NCI-H1436 (cell line): ENCODE data around the gene SSBP3.

Experiments used
- DNase-seq: peaks from one replicate; lab custom pipeline; 2025; lab: John Stamatoyannopoulos, UW

The SSBP3 gene

DNA sequence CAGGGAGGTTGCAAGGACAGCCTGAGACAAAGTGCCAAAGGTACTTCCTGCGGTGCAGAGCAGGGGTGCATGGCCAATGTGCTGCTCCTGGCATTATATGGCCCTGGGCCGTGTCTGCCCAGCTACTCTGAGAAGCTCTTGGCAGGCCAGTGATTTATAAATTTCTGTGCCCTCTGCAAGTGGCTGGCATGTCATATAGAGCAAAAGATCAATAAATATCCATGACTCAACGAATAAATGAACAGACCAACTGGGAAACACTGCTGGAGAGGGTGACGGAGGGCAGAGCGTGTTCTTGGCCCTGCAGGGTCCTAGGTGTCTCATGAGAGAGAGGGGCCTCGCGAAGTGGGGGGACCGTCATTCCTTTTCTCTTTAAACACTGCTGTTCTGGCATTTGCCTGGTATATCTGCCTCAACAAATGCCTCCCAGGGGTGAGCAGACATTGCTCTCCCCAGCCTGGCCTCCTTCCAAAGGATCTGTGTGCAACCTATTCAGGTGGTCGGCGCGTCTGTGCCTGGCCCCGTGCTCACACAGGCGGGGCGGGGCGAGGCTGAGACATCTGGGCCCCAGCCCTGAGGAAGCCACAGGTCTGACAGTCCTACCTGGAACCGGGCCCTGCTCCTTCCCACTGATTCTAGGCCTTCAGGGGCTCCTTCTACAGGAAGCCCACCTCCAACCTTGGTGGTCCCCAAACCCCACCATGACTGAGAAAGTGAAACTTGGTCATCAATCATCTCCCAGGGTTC lies 123.9 kb downstream of the SSBP3 start:
- no peak for DNase-seq

DNA sequence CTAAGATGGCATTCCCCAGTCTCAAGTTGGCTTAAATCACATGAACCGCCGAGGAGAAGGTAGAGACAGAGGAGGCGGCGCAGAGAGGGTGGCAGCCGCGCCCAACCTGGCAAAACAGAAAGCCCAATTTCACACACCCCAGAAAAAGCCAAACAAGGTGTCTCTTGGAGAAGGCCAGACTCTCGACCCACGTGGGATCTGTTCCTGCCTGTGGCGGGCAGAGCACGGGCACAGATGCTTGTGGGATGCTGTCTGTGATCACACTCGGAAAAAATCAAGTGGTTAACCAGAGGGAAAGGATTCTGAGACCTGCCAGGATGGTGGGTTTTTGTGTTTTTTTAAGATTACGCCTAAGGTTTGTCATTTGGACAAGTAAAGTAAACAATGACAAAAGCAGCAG lies 125.5 kb downstream of the SSBP3 start:
- DNase-seq = no peak

DNA sequence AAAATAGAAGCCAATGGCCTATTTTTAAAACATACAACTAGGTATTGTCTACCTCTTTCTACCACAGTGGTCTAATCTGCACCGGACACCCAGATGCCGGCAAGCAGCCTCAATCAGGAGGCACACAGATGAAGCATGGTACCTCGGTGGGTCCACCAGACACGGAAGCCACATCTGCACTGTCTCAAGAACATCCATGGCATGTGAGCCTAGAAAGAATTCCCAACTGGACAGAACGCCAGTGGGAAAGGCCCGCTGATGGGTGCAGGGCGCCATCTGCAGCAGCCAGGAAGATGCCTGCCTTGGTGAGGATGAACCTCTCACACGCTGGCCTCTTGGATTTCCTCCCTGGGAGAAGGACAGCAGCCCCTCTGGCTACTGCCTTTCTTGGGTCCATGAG lies 126.7 kb downstream of the SSBP3 start:
- DNase-seq = no peak

DNA sequence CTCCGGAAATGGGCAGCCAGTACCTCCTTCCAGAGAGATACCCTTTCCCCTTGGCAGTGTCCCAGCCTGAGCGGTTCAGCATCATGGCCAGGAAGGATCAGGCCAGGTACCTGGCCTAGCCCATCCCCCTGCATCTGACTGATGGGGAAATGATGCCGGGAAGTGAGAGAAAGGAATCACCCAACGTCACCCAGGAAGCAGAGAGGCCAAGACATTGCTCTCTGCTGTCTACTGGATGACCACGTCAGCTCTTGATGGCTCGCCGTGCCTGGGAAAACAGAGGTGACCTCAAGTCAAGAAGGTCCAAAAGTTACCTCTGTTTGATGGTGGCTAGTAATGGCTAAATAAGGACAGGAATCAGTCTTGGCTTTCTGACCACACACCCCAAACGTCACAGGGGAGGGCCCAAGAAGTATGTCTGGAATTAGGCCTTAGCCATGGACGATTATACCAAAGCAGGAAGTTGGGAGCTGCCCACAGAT lies 127.2 kb downstream of the SSBP3 start:
- DNase-seq = no peak

DNA sequence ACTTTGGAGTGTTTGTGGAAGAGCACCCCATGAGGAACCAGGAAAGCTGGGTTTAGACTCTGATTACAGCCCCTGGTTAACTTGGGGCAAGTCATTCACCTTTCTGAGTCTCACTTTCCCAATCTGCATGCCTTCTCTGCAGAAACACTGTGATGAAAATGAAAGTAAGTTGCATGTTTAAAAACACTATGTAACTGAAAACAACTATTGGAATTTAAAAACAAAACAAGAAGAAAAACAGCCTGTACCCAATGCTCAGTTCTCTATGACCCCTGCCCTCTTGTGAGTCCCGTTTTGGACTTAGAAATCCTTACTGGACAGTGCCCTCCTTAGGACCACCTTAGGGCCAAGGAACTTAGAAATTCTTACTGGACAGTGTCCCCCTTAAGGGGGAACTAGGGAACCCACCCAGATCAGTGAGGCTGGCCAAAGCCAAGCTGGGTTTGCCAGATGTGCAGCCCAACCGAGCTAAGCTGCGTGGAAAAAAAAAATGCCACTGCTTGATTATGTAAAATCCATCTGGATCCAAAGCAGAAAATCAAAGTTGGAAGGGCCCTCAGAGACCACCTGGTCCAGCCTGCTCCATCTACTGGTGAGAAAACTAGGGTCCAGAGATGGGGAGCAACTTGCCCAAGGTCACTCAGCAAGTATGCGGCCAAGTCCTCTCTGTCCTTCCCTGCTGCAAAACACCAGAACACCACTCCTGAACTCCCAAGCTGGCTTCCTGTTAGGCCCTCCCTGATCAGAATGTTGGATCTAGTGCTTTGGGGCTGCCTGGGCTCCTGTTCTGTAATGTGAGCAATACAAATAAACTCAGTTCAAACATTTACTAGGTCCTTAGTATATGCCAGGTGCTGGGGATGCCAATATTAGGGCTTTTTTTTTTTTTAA lies 128.5 kb downstream of the SSBP3 start:
- DNase-seq = no peak

DNA sequence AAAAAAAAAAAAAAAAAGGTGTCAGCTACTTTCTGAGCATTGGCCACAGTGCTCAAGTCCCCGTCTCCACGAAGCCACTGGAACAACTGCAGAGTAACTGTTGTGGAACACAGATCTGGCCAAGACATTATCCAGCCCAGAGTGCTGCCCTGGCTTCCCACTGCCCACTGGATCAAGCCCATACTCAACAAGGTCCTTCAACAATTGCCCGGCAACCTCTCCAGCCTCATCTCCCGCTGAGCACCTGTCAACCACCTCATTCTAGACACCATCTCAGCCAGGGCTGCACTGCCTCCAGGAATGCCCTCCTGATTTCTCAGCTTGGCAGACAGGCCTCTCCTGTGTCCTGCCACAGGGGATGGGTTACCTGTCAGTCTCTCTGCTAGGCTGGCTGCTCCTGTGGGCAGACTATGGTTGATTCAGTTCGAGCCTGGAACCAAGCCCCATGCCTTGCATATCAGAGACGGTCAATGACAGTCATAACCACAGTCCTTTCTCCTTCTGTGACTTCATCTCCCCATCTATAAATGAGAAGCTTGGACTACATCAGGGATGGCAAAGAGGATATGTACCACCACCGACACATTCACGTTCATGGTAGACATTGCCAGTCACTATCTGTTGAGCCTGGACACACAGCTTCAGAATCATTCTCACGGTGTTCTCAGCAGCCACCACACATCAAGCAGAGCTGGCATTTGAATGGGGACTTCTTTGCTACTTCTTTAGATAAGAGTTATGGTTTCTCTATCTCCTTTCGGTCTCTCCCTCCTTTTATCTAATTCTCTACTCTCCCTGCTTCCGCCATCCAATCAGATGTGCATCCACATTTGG lies 129.4 kb downstream of the SSBP3 start:
- DNase-seq = no peak

DNA sequence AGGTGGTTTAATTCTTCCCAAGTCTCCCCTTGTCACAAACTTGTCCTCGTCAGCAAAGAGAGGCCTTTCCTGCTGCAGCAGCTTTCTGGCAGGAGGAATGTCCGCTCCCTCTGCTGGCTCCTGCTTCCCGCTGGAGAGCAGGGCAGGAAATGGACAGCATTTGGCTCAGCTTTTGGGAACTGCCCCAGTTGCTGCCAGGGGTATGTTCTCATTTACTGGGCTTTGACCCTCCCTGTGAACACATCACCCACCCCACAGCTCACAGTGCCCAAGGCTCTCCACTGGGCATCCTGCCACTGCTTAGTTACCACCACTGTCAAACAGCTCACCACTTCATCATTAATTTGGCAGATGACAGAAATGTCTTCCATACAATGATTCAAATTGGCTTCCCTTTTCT lies 130.8 kb downstream of the SSBP3 start:
- no peak for DNase-seq

DNA sequence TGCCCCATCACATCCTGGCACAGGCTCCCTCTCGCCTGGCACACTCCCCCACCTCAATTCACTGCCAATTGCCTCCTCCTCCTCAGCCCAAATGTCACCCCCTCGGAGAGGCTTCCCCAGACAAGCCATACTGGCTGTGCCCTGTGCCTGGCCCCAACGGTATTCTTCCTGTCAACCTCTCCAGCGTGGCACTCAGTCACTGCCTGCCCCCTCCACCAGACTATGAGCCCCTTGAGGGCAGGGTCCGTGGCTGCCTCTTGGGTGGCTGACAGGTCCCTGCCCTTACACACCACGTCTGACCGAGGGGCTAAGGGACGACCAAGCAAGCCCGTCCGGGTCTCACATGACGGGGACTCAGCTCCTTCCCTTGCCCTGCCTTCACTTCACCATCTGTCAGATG lies 131.3 kb downstream of the SSBP3 start:
- no peak for DNase-seq

DNA sequence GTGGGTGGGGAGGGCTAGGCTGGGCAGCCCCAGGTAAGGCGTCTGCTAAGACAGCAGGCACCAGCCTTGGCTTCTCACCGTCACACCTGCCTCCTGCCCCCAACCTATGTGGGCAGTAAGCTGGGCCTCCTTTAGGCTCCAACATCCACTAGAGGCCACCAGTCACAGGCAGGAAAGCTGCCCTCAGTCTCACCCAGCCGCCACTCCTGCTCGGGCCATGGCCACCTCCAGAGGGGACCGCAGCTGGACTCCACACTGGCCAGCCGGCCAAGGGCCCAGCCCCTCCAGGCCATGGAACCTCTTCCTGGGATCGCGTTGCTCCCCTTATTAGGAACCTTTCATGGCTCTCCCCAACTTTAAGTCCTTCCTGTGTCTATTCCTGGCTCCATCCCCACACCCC lies 131.7 kb downstream of the SSBP3 start:
- no peak for DNase-seq

DNA sequence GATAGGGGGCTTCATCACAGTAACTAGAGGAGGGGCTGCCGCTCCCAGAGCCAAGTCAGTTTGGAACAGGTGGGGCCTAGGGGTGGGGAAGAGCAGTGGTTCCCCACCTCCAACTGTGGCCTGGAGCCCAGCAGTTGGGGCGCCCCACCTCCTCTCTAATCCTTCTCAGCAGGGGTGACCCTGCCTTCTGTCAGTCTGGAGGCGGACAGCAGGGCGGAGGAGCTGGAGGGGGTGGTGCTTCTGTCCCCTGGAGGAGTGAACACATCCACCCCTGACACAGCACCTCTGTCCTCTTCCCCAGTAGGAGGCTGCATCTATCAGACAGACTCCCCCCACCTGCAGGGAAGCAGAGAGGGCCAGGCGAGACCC lies 132.4 kb downstream of the SSBP3 start:
- no peak for DNase-seq

DNA sequence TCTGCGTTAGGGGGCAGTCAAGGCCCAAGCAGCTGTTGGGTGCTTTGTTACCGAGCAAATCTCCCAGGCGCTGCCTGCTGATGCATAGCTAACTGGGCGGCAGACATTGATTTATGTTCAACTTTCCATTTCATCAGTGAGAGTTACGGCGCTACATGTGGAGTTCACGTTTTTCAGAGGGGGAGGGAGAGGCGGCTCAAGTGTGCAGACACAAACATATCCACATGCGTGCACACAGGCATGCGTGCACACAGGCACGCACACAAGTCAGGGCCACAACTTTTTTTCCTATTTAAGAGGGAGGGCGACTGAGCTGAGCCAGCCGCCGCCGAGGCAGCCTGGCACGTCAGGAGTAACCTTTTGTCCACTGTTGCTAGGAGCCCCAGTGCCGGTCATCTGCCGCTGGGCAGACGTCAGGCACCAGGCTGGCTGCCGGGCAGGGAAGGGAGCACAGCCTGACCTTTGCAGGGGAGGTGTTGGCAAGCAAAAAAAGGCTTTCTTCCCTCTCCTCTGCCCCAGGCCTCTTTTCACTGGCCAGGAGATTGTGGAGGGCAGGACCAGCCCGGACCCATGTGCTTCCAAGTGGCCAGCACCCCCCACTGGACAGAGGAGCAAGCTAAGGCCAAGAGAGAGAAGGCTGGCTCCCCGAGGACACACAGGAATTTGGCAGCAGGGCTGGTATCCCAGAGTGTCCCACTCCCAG lies 133.0 kb downstream of the SSBP3 start:
- DNase-seq = peak; percentile 81

DNA sequence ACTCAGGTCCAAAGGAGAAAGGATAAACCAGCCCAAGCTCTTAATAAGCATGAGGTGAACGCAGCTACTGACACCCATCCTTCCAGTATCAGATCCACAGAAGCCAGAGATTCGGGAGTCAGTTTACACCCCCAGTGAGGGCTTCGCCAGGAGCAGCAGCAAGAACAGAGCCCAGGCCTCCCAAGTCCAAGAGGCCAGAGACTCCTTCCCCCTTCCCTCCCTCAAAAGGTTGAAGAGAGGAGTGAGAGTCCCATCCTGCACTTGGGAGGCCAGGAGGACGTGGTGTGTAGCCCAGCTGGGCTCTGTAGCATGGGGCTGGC lies 133.5 kb downstream of the SSBP3 start:
- DNase-seq = no peak

DNA sequence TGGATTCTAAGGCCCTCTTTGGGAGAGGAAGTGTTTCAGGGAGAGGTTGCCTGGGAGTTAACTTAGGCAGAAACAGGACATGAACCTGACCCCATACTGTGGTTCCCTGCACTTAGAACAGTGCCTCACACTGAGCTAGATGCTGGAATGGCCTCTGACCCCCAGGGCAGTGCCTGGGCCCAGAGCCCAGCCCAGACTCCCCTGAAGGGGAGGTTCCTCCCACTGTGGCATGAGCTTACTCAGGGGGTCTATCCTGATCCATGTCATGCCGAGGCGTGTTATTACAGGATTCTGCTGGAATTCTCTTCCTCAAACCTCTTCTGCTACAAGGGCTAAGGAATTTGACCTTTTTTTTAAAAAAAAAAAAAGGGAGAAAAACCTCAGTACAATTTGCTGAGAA lies 134.1 kb downstream of the SSBP3 start:
- DNase-seq = no peak

DNA sequence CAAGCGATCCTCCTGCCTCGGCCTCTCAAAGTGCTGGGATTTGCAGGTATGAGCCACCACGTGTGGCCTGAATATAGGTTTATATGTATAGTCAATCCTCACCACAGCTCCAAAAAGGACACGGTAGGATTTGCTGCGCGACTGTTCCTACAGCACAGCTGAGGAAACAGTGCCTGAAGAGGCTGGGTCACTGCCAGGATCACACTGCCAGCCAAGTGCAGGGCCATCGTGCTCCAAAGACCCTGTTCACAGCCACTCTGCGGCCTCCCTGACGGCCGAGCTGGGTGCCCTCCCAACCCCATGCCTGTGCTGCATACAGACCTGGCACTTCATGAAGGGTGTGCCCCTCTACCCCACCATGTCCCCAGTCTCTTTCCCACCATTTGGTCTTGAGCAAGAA lies 134.9 kb downstream of the SSBP3 start:
- DNase-seq = no peak

DNA sequence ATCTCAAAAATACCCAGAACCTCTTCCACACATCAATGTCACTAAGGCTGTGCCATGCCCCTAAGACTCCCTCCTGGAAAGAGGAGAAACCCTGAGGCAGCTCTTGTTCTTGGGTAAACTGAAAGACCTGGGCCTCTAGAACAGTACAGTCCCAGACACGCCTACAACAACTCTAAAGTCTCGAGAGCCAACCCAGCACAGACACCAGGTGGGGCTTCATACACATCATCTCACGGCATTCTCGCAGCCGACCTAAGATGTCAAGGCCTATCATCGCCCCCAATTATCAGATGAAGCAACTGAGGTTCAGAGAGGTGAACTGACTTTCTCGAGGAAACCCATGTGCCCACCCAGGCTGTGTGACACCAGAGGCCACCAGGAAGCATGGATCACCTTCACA lies 135.7 kb downstream of the SSBP3 start:
- no peak for DNase-seq

DNA sequence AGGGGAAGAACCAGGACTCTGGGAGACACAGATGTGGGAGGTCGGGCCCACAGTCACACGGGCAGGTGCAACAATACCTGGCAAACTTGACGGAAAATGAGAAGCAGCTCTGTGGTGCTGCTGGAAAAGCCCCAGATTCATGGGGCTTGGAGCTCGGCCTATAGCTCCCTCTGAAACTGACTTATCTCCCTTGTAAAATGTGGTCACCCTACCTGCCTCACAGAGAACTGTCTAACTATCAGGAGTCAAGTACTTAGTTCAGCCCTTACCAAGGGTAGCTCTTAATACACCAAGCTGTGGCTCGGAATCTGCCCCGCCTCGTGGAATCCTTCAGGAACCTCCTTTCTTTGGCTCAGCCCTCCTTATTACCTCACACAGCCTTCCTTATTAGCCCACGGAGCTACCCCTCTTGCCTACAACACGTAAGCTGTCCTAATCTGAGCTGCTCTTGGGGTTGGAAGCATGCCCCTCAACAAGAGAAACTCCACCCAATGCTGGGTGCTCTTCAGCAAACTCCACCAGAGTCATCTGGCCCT lies 137.4 kb downstream of the SSBP3 start:
- no peak for DNase-seq

DNA sequence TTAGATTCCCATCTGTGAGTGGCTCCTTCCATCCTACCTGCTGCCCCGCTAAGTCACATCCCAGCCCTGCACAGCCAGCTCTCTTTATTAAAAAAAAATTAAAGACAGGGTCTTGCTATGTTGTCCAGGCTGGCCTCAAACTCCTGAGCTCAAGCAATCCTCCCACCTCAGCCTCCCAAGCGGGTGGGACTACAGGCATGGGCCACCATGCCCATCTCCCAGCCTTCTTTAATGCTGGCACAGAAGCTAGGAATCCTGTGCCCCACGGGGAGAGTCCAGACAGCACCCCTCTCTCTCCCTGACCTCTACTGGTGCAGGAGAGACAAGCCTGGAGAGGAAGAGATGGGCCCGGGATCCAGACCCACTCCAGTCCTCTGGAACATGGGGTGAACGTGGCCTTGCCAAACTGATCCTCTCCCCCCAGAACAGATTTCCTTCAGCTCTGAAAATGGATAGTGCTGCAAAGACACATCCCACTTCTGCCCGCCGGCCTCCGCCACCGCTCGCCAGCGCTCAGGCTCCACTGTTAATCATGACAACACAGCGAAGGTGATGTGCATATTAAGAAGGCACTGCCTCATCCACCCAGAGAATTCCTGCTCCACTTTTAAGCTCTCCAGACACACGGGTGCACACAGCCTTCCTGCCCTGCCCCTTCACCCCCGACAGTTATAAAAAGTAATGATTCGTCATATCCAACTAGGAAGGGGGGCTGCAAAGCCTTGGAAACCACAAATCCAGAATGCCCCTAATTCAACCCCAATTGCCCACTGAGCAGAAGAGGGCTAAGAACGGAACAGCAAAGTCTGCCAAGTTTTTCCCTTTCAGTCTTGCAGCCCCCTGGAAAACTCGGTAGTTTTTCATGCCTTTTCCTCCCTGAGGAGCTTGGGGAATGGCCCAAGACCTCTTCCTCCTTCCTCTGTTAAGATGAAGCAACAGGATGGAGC lies 138.1 kb downstream of the SSBP3 start:
- no peak for DNase-seq

DNA sequence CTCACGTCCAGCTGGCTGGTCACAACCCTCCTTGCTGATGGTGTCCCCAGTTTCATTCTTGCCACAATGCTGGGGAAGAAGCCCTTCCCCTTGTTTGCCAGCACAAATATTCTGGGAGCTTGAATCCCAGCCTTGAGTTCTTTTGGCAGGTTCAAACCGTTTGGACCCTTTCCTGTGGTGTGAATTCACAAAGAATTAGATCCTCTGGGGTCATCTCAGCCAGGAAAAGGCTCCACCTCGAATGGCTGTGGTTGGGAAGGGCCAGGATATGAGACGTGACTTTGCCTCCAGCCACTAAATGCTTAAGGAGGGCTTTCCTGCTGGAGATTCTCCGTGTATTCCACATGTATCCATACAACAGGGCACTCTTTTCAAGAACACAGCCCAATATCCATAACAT lies 139.3 kb downstream of the SSBP3 start:
- no peak for DNase-seq

DNA sequence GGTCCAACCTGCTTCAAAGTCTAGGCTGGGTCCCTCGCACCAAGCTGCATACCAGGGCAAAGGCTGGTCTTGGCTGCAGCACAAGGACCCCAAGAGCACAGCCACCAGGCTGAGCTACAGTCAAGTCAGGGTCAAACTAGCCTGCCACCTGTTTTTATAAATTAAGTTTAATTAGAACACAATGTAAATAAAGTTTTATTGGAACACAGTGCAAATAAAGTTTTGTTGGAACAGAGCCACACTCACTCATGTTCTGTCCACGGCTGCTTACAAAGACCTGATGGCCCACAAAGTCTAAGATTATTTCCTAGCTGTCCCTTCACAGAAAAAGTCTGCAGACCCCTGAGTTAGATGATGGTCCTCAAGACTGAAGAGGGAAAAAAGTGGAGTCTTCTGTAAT lies 140.0 kb downstream of the SSBP3 start:
- no peak for DNase-seq

DNA sequence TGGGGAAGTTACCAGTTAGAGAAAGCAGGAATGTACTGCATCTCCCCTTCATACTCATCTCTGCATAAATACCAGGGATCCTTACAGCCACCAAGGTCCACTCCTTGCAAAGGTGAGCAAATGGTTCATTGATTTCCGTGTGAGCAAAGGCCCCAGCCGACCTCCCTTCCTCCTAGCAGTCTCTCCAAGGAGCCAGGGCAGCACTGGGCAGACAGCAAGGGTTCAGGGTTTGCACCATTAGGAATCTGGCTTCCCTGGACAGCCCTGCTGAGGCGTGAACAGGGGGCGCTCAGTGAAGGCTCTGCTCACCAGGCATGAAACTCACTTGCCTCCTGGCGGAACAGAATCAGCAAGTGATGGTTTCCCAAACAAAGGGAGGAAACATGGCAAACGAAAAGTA lies 140.5 kb downstream of the SSBP3 start:
- DNase-seq = no peak

DNA sequence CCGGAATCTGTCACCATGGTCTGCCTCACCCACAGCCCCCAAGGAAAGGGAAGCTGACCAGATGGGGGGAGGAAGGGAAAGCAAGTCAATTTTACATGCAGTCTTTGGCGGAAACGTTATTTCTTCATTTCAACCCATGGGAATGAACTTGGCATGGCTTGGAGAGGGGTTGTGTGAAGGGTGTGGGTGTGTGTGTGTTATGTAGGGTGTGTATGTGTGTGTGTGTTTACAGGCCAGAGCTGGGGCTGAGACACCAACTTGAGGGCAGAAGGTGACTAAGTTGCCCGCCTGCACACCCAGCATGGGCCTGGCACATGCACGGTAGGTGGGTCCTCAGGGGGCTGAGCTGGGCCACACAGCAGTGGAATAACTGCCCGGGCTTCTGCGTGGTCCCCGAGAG lies 141.1 kb downstream of the SSBP3 start:
- no peak for DNase-seq
